Hindlimb muscle (tissue), 1 donor: ENCODE results near the gene SCYL2. TPM values are rescaled to one million over a fixed set of nuclear protein-coding genes. Genes with fewer than 3 reads are reported as not detected.

Experiments used
- DNase-seq: peaks from one replicate; pipeline ENCODE4 v3.0.0-alpha.2; 2013
- polyA plus RNA-seq: library from polyadenylated mRNA; unstranded; fragments of 120-200 nt; gene quantifications from one replicate; pipeline ENCODE4 v1.2.1, GENCODE V29; 2013; ENCODE audit not compliant: insufficient read length

Gene SCYL2
- polyA plus RNA-seq, 1 donor: 27.3 TPM

DNA sequence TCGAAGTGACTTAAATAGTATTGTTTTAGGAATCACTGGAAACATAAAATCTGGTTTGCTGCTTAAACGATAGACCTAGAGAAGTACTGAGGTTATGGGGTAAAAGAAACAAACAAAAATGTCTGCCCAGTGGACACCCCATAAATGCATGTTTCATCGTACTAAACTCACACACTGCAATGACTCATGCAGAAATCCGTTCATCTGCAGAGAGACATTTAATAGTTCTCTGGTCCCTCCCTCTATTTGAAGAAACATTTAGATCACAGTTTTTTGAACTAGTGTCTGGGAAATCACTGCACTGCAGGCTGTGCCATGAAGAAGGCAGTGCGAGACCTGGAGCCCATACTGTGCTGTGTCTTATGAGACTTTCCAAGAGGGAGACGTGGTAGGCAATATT, 115.4 kb downstream of the SCYL2 start:
- no peak for DNase-seq

DNA sequence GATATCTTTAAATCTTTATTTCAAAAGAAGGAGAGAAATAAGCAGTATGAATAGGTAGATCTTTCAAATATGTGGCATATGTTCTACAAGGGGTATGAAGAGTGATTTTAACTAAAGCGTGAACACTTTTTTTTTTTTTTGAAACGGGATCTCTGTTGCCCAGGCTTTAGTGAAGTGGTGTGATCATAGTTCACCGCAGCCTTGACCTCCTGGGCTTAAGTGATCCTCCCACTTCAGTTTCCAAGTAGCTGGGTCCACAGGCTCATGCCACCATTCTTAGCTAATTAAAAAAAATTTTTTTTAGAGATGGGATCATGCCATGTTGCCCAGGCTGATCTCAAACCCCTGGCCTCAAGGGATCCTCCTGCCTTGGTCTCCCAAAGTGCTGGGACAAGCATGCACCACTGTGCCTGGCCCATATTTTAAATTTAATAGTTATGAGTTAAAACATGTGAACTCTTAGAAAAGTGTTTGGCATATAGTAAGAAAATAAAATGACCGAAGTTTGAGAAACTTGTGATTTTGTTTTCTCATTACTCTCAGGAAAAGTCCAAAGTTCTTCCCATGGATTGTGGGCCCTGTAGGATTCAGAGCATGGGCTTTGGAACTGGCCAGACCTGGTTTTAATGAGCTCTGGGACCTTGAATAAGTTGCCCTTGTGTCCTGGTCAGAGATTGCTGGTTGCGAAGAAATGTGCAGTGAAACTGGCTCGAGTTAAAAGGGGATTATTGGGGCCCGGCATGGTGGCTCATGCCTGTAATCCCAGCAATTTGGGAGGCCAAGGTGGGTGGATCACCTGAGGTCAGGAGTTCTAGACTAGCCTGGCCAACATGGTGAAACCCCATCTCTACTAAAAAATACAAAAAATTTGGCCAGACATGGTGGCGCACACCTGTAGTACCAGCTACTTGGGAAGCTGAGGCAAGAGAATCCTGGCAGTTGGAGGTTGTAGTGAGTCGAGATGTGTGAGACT, 116.9 kb downstream of the SCYL2 start:
- DNase-seq: no peak

DNA sequence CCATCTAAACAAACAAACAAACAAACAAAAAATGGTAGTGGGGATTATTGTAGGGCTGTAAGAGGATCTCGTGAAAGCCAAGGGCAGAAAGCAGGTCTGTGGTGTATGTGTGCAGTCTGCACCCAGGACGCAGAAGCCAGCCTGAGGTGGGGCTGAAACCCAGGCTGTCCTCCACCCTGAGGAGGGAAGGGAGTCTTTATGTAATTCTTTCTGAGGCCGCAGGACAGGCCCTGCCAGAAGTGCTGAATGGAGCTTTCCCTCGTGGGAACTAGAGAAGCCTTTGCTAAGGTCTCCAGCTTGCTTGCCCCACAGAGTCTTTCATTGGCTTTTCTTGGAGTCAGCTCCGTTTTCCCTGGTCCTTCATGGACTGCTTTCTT, 117.6 kb downstream of the SCYL2 start:
- DNase-seq: no peak

DNA sequence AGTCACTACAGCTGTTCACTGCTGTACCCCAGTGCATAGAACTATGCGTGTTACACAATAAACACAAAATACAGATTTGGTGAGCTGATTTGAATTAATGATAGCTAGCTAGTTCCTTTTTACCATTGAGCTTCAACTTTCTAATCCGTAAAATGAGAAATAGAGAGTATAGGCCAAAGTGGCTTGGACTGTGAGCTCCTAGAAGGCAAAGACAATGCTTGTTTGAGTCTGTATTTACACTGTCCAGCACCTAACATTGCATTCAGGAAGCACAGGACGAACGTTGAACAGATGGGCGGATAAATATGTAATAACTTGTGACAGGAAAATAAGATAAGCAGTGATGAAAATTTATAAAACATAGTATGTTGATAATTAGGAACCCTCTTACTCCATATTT, 121.4 kb downstream of the SCYL2 start:
- no peak for DNase-seq

Other genes starting within 250 kb of the SCYL2 start
- 16.9 TPM for gene BLTP3B, start 124.3 kb upstream of the SCYL2 start, polyA plus RNA-seq
- gene ACTR6, start 66.4 kb upstream of the SCYL2 start, polyA plus RNA-seq: 20.0 TPM
- gene DEPDC4, start 98 bp upstream of the SCYL2 start, polyA plus RNA-seq: 2.3 TPM
- gene SLC17A8, start 89.9 kb downstream of the SCYL2 start, polyA plus RNA-seq: 0.19 TPM
- gene NR1H4, start 206.7 kb downstream of the SCYL2 start, polyA plus RNA-seq: not detected